Measurements from ENCODE around the gene LMBR1. TPM values are rescaled to one million over a fixed set of nuclear protein-coding genes. Genes with fewer than 3 reads are reported as not detected.
"Not testable (repeated sequence)": the region's sequence is repeated elsewhere in the genome, so short reads cannot be mapped to it uniquely, and the experiment has no call there.

Gene LMBR1
- total and polyA plus RNA-seq, 4 experiments from 2014 or later: 35.3 to 97.4 (median 55.2) TPM

DNA sequence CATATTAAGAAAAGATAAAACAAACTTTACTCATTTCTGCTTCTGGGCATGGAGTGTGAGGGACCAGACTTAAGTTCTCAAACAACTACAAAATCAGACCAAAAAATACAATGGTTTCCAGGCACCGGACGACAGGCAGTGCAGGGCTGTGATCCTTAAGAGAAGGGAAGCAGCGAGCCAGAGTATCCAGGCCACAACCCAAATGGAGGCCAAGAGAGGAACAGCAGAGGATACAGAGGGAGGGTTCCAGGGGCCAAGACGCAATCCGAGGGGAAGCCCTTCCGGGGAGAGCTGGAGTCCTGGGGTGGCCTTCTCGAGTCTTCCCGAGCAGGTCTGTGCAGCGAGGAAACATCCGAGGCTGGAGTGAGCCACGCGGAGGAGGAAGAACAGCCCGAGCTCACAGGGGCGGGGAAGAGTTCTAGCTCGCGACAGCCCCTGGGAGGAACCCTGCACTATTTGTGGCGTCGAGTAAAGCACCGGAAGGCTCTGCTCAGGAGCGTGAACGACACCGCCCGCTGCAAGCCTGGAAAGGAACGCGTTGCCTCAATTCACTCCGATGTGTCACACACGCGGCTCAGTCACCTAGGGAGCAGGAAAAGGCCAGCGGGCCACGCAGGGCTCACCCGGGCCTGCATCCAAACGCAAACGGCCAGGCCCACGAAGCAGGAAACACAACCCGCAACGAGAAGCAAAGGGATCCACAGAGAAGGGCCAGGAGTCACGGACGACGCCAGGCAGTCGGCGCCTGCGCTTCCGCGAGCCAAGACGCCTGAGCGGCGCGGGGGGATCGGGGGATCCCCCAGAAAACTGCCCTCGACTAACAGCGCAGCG lies 253.3 kb downstream of the LMBR1 start:
- intact Hi-C loops (cut with micrococcal nuclease): loop anchor here (1.0 to 5.0 kb wide), 5 partner anchors 26 to 1713 kb away; partner anchors contain the start of genes LMBR1 and UBE3C

DNA sequence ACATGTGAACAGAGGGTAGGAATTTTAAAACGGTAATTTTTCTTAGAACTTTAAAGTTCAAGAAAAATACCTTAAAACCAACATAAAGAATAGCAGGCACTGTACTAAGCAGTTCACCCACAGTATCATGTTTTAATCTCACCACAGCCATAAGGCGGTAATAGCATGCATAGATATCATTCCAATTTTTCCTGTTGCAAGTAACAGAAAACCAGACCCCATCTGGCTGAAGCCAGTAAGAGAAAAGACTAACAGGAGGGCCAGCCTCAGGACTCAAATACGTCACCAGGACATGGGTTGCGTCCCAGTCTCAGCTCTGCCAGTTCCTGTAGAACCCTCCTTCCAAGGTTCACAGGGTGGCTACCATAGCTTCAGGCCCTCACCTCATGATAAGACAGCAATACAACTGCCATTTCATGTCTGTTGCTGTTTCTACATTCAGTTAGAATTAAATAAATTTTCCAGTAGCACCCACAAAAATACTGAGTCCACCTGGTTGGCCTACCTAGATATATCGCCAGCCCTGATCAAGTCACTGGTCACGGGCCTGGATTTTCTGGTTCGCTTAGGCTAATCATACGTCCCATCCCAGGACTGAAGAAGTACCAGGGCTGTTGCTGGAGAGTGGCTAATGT lies 254.4 kb downstream of the LMBR1 start:
- Mint-ChIP-seq H3K4me1 (peaks cover 3 to 22% (median 12%) of the 10 kb centered on the region in 4 donors), H3K27ac (peak overlapping the region in 3 of 7 donors; percentile 64 to 90 (median 87)), H3K9me3 (peaks cover 0 to 10% (median 5%) of the 10 kb centered on the region in 8 donors), H3K4me3 (peak overlapping the region in 5 of 8 donors; percentile 3 to 88 (median 30)), H3K36me3 (peaks cover 1 to 3% of the 10 kb centered on the region in 2 donors), H3K27me3 (peaks cover 0 to 5% of the 10 kb centered on the region in 2 donors)
- intact Hi-C loops (cut with micrococcal nuclease): no loop called here
- CTCF ChIA-PET (ENCODE audit: partially characterized antibody): no interaction called here
- POLR2A ChIA-PET (ENCODE audit: partially characterized antibody): interaction anchor here (1.5 kb wide), 1 partner anchor 26 kb away, joined by 4 read pairs; no protein-coding TSS in a partner anchor
- Histone ChIP-seq H3K4me3 (ENCODE audit: low read length in 2 of 2) (no peak overlapping the region), H3K27ac (ENCODE audit: low read depth, low read length) (no peak overlapping the region), H3K9me3 (ENCODE audit: control insufficient read depth in 1 of 2, low read length in 2 of 2) (no peaks in the 10 kb centered on the region), H3K27me3 (ENCODE audit: insufficient read depth, low read length) (no peaks in the 10 kb centered on the region), H3K36me3 (ENCODE audit: insufficient read depth, low read length) (no peaks in the 10 kb centered on the region), H3K4me1 (ENCODE audit: insufficient read depth, low read length) (peaks cover 14% of the 10 kb centered on the region)
- DNase-seq: no peak

More for the DNA sequence above, 253.3 kb downstream of the LMBR1 start:
- H3K27me3 ChIP-seq (ENCODE audit: insufficient read depth, low read length): no peaks in the 10 kb centered on the region
- peaks cover 0 to 3% of the 10 kb centered on the region in 2 donors for H3K27me3 Mint-ChIP-seq
- H3K36me3 Mint-ChIP-seq: peaks cover 1 to 3% of the 10 kb centered on the region in 2 donors
- H3K4me3 Mint-ChIP-seq: peak overlapping the region; percentile 67 to 92 (median 78)
- H3K4me1 Mint-ChIP-seq: peaks cover 3 to 22% (median 12%) of the 10 kb centered on the region in 4 donors
- peaks cover 14% of the 10 kb centered on the region for H3K4me1 ChIP-seq (ENCODE audit: insufficient read depth, low read length)
- CTCF ChIA-PET (ENCODE audit: partially characterized antibody): no interaction called here
- H3K27ac ChIP-seq (ENCODE audit: low read depth, low read length): peak overlapping the region; percentile 80
- H3K36me3 ChIP-seq (ENCODE audit: insufficient read depth, low read length): no peaks in the 10 kb centered on the region
- H3K27ac Mint-ChIP-seq: peak overlapping the region; percentile 53 to 96 (median 89)
- peaks cover 0 to 10% (median 5%) of the 10 kb centered on the region in 8 donors for H3K9me3 Mint-ChIP-seq
- DNase-seq: no peak
- H3K4me3 ChIP-seq (ENCODE audit: low read length in 2 of 2): peak overlapping the region; percentile 9 to 78
- POLR2A ChIA-PET (ENCODE audit: partially characterized antibody): interaction anchor here (1.5 kb wide), 1 partner anchor 27 kb away, joined by 4 read pairs; no protein-coding TSS in a partner anchor
- no peaks in the 10 kb centered on the region for H3K9me3 ChIP-seq (ENCODE audit: control insufficient read depth in 1 of 2, low read length in 2 of 2)

DNA sequence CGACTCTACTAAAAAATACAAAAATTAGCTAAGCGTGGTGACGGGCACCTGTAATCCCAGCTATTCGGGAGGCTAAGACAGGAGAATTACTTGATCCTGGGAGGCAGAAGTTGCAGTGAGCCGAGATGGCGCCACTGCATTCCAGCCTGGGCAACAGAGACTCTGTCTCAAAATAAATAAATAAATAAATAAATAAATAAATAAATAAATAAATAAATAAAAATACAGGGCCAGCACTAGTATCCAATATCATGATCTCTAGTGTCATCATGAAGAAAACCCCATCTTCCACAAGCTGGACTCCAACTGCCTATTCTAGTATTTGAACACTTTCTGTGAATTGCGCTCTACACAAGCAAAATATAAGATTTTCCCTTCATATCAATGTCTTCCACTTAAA lies 255.9 kb downstream of the LMBR1 start:
- H3K9me3 ChIP-seq (ENCODE audit: control insufficient read depth in 1 of 2, low read length in 2 of 2); H3K27ac Mint-ChIP-seq; H3K27me3 ChIP-seq (ENCODE audit: insufficient read depth, low read length); POLR2A ChIA-PET (ENCODE audit: partially characterized antibody); CTCF ChIA-PET (ENCODE audit: partially characterized antibody); intact Hi-C loops (cut with micrococcal nuclease); H3K36me3 ChIP-seq (ENCODE audit: insufficient read depth, low read length); H3K9me3 Mint-ChIP-seq; H3K27me3 Mint-ChIP-seq; H3K27ac ChIP-seq (ENCODE audit: low read depth, low read length); H3K4me3 Mint-ChIP-seq; H3K36me3 Mint-ChIP-seq; DNase-seq; H3K4me3 ChIP-seq (ENCODE audit: low read length in 2 of 2): not testable (repeated sequence)
- peaks cover 14% of the 10 kb centered on the region for H3K4me1 ChIP-seq (ENCODE audit: insufficient read depth, low read length)
- H3K4me1 Mint-ChIP-seq: peaks cover 3 to 22% (median 12%) of the 10 kb centered on the region in 4 donors

DNA sequence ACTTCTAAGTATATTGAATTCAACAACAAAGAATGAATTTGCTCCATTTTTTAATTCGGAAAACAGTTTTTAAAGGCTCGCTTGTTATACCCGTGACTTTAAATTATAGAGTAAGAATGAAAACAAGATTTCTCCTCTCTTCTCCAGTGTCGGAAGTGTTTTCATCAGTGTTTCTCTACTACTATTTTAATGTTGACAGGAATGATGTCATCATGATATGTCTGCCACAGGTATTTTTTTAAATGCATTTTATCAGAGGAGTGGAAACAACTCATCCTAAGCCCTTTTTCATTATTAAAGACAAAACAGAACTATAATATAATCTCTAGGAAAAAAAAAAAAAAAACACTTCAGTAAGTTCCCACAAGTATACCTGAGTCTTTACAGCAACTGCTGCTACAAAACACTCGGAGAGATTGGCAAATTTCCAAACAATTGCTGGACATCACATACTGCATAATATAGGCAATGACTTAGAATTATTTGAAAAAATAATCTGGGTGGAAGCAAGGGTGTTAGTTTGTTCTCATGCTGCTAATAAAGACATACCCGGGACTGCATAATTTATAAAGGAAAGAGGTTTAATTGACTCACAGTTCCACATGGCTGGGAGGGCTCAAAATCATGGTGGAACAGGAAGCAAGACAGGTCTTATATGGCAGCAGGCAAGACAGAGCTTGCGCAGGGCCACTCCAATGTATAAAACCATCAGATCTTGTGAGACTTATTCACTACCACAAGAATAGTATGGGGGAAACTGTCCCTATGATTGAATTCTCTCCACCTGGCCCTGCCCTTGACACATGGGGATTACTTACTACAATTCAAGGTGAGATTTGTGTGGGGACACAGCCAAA lies 257.2 kb downstream of the LMBR1 start:
- H3K4me3 ChIP-seq (ENCODE audit: low read length in 2 of 2): no peak overlapping the region
- intact Hi-C loops (cut with micrococcal nuclease): no loop called here
- H3K27me3 ChIP-seq (ENCODE audit: insufficient read depth, low read length): no peaks in the 10 kb centered on the region
- ChIA-PET CTCF (ENCODE audit: partially characterized antibody) (no interaction called here), POLR2A (ENCODE audit: partially characterized antibody) (no interaction called here)
- Mint-ChIP-seq H3K27me3 (peaks cover 0 to 5% of the 10 kb centered on the region in 2 donors), H3K27ac (no peak overlapping the region), H3K4me3 (no peak overlapping the region), H3K36me3 (peaks cover 1 to 3% of the 10 kb centered on the region in 2 donors), H3K9me3 (peaks cover 0 to 10% (median 5%) of the 10 kb centered on the region in 8 donors), H3K4me1 (peaks cover 3 to 12% (median 7%) of the 10 kb centered on the region in 4 donors)
- no peaks in the 10 kb centered on the region for H3K36me3 ChIP-seq (ENCODE audit: insufficient read depth, low read length)
- no peak for DNase-seq
- H3K9me3 ChIP-seq (ENCODE audit: control insufficient read depth in 1 of 2, low read length in 2 of 2): no peaks in the 10 kb centered on the region
- H3K27ac ChIP-seq (ENCODE audit: low read depth, low read length): no peak overlapping the region
- peaks cover 9% of the 10 kb centered on the region for H3K4me1 ChIP-seq (ENCODE audit: insufficient read depth, low read length)

DNA sequence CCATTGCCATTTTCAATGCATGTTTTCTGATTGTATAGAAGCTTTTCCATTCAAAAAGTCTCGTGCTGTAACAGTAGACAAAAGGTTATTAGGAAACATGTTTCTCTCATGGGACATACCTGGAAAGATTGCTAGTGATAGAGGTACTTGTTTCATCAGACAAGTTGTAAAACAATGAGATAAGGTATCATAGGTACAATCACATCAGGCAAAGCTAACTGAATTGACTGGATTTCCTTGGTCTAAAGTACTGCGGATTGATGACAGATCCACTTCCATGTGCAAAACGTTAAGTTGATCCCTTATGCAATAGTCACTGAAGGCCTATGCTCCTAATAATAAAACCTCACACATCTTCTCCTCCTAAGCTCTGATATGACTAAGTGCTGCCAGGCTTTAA lies 258.9 kb downstream of the LMBR1 start:
- H3K4me3 Mint-ChIP-seq: no peak overlapping the region
- Histone ChIP-seq H3K36me3 (ENCODE audit: insufficient read depth, low read length) (no peaks in the 10 kb centered on the region), H3K4me1 (ENCODE audit: insufficient read depth, low read length) (no peaks in the 10 kb centered on the region), H3K4me3 (ENCODE audit: low read length in 2 of 2) (no peak overlapping the region), H3K27ac (ENCODE audit: low read depth, low read length) (no peak overlapping the region), H3K9me3 (ENCODE audit: control insufficient read depth in 1 of 2, low read length in 2 of 2) (peaks cover 0 to 7% of the 10 kb centered on the region in 2 donors), H3K27me3 (ENCODE audit: insufficient read depth, low read length) (no peaks in the 10 kb centered on the region)
- ChIA-PET CTCF (ENCODE audit: partially characterized antibody) (no interaction called here), POLR2A (ENCODE audit: partially characterized antibody) (interaction anchor here (1.0 kb wide), 1 partner anchor 704 kb away, joined by 3 read pairs; no protein-coding TSS in a partner anchor)
- no peak overlapping the region for H3K27ac Mint-ChIP-seq
- peaks cover 0 to 14% (median 9%) of the 10 kb centered on the region in 8 donors for H3K9me3 Mint-ChIP-seq
- intact Hi-C loops (cut with micrococcal nuclease): no loop called here
- peaks cover under 1 to 5% of the 10 kb centered on the region in 2 donors for H3K36me3 Mint-ChIP-seq
- no peak for DNase-seq
- H3K27me3 Mint-ChIP-seq: peaks cover 0 to 4% of the 10 kb centered on the region in 2 donors
- peaks cover 0 to 4% (median 0%) of the 10 kb centered on the region in 4 donors for H3K4me1 Mint-ChIP-seq

DNA sequence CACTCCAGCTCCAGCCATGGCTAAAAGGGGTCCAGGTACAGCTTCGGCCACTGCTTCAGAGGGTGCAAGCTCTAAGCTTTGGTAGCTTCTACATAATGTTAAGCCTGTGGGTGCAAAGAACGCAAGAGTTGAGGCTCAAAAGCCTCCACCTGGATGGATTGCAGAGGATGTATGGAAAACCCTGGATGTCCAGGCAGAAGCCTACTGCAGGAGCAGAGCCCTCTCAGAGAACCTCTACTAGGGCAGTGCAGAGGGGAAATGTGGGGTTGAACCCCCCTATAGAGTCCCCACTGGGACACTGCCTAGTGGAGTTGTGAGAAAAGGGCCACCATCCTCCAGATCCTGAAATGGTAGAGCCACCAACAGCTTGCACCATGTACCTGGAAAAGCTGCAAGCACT lies 263.1 kb downstream of the LMBR1 start:
- H3K4me3 ChIP-seq (ENCODE audit: low read length in 2 of 2): no peak overlapping the region
- H3K4me3 Mint-ChIP-seq: no peak overlapping the region
- peaks cover 0 to 33% (median 22%) of the 10 kb centered on the region in 8 donors for H3K9me3 Mint-ChIP-seq
- no peaks in the 10 kb centered on the region for H3K27me3 ChIP-seq (ENCODE audit: insufficient read depth, low read length)
- peaks cover 0 to 7% of the 10 kb centered on the region in 2 donors for H3K9me3 ChIP-seq (ENCODE audit: control insufficient read depth in 1 of 2, low read length in 2 of 2)
- CTCF ChIA-PET (ENCODE audit: partially characterized antibody): no interaction called here
- no peak overlapping the region for H3K27ac ChIP-seq (ENCODE audit: low read depth, low read length)
- no peak for DNase-seq
- H3K36me3 ChIP-seq (ENCODE audit: insufficient read depth, low read length): no peaks in the 10 kb centered on the region
- H3K4me1 ChIP-seq (ENCODE audit: insufficient read depth, low read length): no peaks in the 10 kb centered on the region
- peaks cover 0 to 4% of the 10 kb centered on the region in 2 donors for H3K27me3 Mint-ChIP-seq
- peaks cover 3 to 7% of the 10 kb centered on the region in 2 donors for H3K36me3 Mint-ChIP-seq
- POLR2A ChIA-PET (ENCODE audit: partially characterized antibody): no interaction called here
- intact Hi-C loops (cut with micrococcal nuclease): no loop called here
- H3K27ac Mint-ChIP-seq: no peak overlapping the region
- H3K4me1 Mint-ChIP-seq: peaks cover 3 to 5% (median 4%) of the 10 kb centered on the region in 4 donors

Measured in CD4-positive, alpha-beta memory T cell (primary cell).